SU-DHL-6 (cell line): Measurements from ENCODE around the gene PTCSC3.

Source experiments
- H2AFZ ChIP-seq: fragments of 200-600 bp; sonication (generic); 2 replicates; pipeline ENCODE4 v1.6.1; 2014; ENCODE audit warnings: low read depth, mild to moderate bottlenecking, moderate library complexity, mixed read lengths, antibody characterized with exemption, low read length; ENCODE audit not compliant: severe bottlenecking
- H3F3A ChIP-seq: fragments of 200-600 bp; shearing (Covaris generic); 2 replicates; pipeline ENCODE4 v1.6.0; 2016; ENCODE audit warnings: antibody characterized with exemption, mild to moderate bottlenecking; ENCODE audit not compliant: insufficient read depth
- H3K27ac ChIP-seq: fragments of 200-600 bp; sonication (generic); 2 replicates; pipeline ENCODE4 v1.5.1; 2016; ENCODE audit warnings: low read depth, mild to moderate bottlenecking, low read length, moderate library complexity, mixed read lengths
- H3K27me3 ChIP-seq: fragments of 200-600 bp; sonication (generic), shearing (Covaris generic); 2 replicates; pipeline ENCODE4 v1.6.0; 2014; ENCODE audit warnings: mild to moderate bottlenecking, low read length
- H3K36me3 ChIP-seq: fragments of 200-600 bp; sonication (generic); 2 replicates; pipeline ENCODE4 v1.6.1; 2014; ENCODE audit warnings: mild to moderate bottlenecking, low read length, mixed read lengths
- H3K4me2 ChIP-seq: fragments of 300-600, 200-600 bp; shearing (Covaris generic), sonication (generic); 2 replicates; pipeline ENCODE4 v1.6.0; 2014; ENCODE audit warnings: low read length, low read depth, mild to moderate bottlenecking; ENCODE audit not compliant: poor library complexity, severe bottlenecking
- H3K4me3 ChIP-seq: fragments of 200-600 bp; sonication (generic); 2 replicates; pipeline ENCODE4 v1.5.1; 2014; ENCODE audit warnings: antibody characterized with exemption, low read length, mild to moderate bottlenecking, mixed read lengths; ENCODE audit not compliant: insufficient read depth, poor library complexity, severe bottlenecking
- H3K79me2 ChIP-seq: fragments of 200-600 bp; sonication (generic); 2 replicates; pipeline ENCODE4 v1.6.1; 2014; ENCODE audit warnings: mild to moderate bottlenecking, low read length, moderate library complexity; ENCODE audit not compliant: insufficient read depth
- H3K9ac ChIP-seq: fragments of 200-600 bp; sonication (generic); 2 replicates; pipeline ENCODE4 v1.7.0; 2014; ENCODE audit warnings: mild to moderate bottlenecking, low read length
- H3K9me2 ChIP-seq: fragments of 200-600 bp; sonication (generic); replicated peaks from 2 replicates; pipeline ENCODE4 v1.6.1; 2014; ENCODE audit warnings: low read length; ENCODE audit not compliant: insufficient read depth
- H3K9me3 ChIP-seq: fragments of 200-600 bp; sonication (generic); 2 replicates; pipeline ENCODE4 v1.6.1; 2014; ENCODE audit warnings: low read length, mixed read lengths; ENCODE audit not compliant: insufficient read depth
- H4K20me1 ChIP-seq: fragments of 200-600 bp; sonication (generic); 2 replicates; pipeline ENCODE4 v1.6.1; 2014; ENCODE audit warnings: low read depth, mild to moderate bottlenecking, antibody characterized with exemption, low read length, moderate library complexity, mixed read lengths
- CTCF ChIP-seq: fragments of 200-600 bp; sonication (generic); IDR thresholded peaks from one replicate; pipeline ENCODE4 v1.5.1; 2017; ENCODE audit warnings: antibody characterized with exemption, mild to moderate bottlenecking, low read length, moderate library complexity; ENCODE audit not compliant: insufficient read depth, poor library complexity, severe bottlenecking
- EZH2phosphoT487 ChIP-seq: fragments of 200-600 bp; sonication (generic), shearing (Covaris generic); conservative IDR thresholded peaks from 2 replicates; pipeline ENCODE4 v1.6.1; 2018; ENCODE audit warnings: mild to moderate bottlenecking, antibody characterized with exemption, low read length, moderate library complexity, mixed read lengths

The PTCSC3 gene

GRCh38 chr14:36181417-36181816 lies 4.9 kb upstream of the PTCSC3 start:
- Histone ChIP-seq H3K27me3 (no peaks in the 10 kb centered on the region), H3K4me2 (no peak overlapping the region), H3K36me3 (no peaks in the 10 kb centered on the region), H3K4me3 (no peak overlapping the region), H3K9ac (no peak overlapping the region), H3K9me2 (no peaks in the 10 kb centered on the region), H3K79me2 (no peaks in the 10 kb centered on the region), H3F3A (no peaks in the 10 kb centered on the region), H2AFZ (no peak overlapping the region), H4K20me1 (no peaks in the 10 kb centered on the region), H3K27ac (no peak overlapping the region), H3K9me3 (no peaks in the 10 kb centered on the region)
- TF ChIP-seq EZH2phosphoT487 (no peak), CTCF (no peak)

- H4K20me1 ChIP-seq: no peaks in the 10 kb centered on the region
- no peaks in the 10 kb centered on the region for H3K9me3 ChIP-seq
- H3K79me2 ChIP-seq: no peaks in the 10 kb centered on the region
- H2AFZ ChIP-seq: no peak overlapping the region
- no peaks in the 10 kb centered on the region for H3K36me3 ChIP-seq
- no peaks in the 10 kb centered on the region for H3K27me3 ChIP-seq
- no peak overlapping the region for H3K4me3 ChIP-seq
- TF ChIP-seq EZH2phosphoT487 (no peak), CTCF (no peak)
- H3K27ac ChIP-seq: no peak overlapping the region
- H3K4me2 ChIP-seq: no peak overlapping the region
- H3K9me2 ChIP-seq: no peaks in the 10 kb centered on the region
- no peak overlapping the region for H3K9ac ChIP-seq
- H3F3A ChIP-seq: no peaks in the 10 kb centered on the region
These were observed 967 bp upstream of the PTCSC3 start for GRCh38 chr14:36177489-36177888.

- Histone ChIP-seq H3K27me3 (no peaks in the 10 kb centered on the region), H3K79me2 (no peaks in the 10 kb centered on the region), H4K20me1 (no peaks in the 10 kb centered on the region), H3K9me3 (no peaks in the 10 kb centered on the region), H3K4me2 (no peak overlapping the region), H3K9me2 (no peaks in the 10 kb centered on the region), H3K9ac (no peak overlapping the region), H3K4me3 (no peak overlapping the region), H3K36me3 (no peaks in the 10 kb centered on the region), H2AFZ (no peak overlapping the region), H3K27ac (no peak overlapping the region), H3F3A (no peaks in the 10 kb centered on the region)
- no peak for TF ChIP-seq EZH2phosphoT487
- no peak for TF ChIP-seq CTCF
These were observed 1.6 kb downstream of the PTCSC3 start for GRCh38 chr14:36174767-36175424.
